Liver (tissue), 9 donors: ENCODE results near the gene PIERCE2. TPM values are rescaled to one million over a fixed set of nuclear protein-coding genes. Genes with fewer than 3 reads are reported as not detected.

Experiments used
- DNase-seq: peaks from one replicate; pipeline ENCODE4 v3.0.0-alpha.2; 2017; ENCODE audit warnings: low spot score
- H3K27ac ChIP-seq, 2 donors: one replicate each; pipeline ENCODE4 v1.7.0; 2013; ENCODE audit warnings: inconsistent platforms in 2 of 2, low read length in 2 of 2, control low read depth in 1 of 2, low read depth in 1 of 2, mild to moderate bottlenecking in 1 of 2
- H3K27me3 ChIP-seq, 4 donors: one replicate each; pipeline versions ENCODE4 v1.6.1 to v1.7.0; 2013; ENCODE audit warnings: low read length in 3 of 4, inconsistent platforms in 1 of 4, mild to moderate bottlenecking in 1 of 4, moderate library complexity in 1 of 4; ENCODE audit not compliant: control insufficient read depth in 4 of 4, insufficient read depth in 4 of 4
- H3K36me3 ChIP-seq, 4 donors: one replicate each; pipeline versions ENCODE4 v1.6.1 to v1.7.0; 2013; ENCODE audit warnings: low read length in 3 of 4, mild to moderate bottlenecking in 3 of 4, low read depth in 1 of 4, moderate library complexity in 1 of 4; ENCODE audit not compliant: control insufficient read depth in 4 of 4, insufficient read depth in 3 of 4
- H3K4me1 ChIP-seq, 4 donors: one replicate each; pipeline versions ENCODE4 v1.6.1 to v1.7.0; 2013; ENCODE audit warnings: low read length in 3 of 4, mild to moderate bottlenecking in 3 of 4, moderate library complexity in 1 of 4; ENCODE audit not compliant: control insufficient read depth in 4 of 4, insufficient read depth in 4 of 4
- H3K4me3 ChIP-seq, 3 donors: one replicate each; pipeline versions ENCODE4 v1.6.1 to v1.7.0; 2013; ENCODE audit warnings: low read length in 3 of 3, control low read depth in 1 of 3, low read depth in 1 of 3, mild to moderate bottlenecking in 1 of 3
- H3K9ac ChIP-seq, 2 donors: one replicate each; pipeline ENCODE4 v1.7.0; 2013; ENCODE audit warnings: low read length in 2 of 2, mild to moderate bottlenecking in 2 of 2, moderate library complexity in 2 of 2, control low read depth in 1 of 2, low read depth in 1 of 2
- H3K9me3 ChIP-seq, 4 donors: one replicate each; pipeline versions ENCODE4 v1.6.1 to v1.7.0; 2013; ENCODE audit warnings: low read length in 3 of 4; ENCODE audit not compliant: control insufficient read depth in 4 of 4
- FOXA2 ChIP-seq: IDR thresholded peaks from 2 replicates; pipeline ENCODE4 v1.6.1; 2016; ENCODE audit warnings: antibody characterized with exemption
- GABPA ChIP-seq, 2 donors: IDR thresholded peaks in 1 of 2; conservative IDR thresholded peaks in 1 of 2; 2 replicates each; pipeline ENCODE4 v1.6.1; 2016; ENCODE audit warnings: antibody characterized with exemption in 2 of 2, mild to moderate bottlenecking in 1 of 2, moderate library complexity in 1 of 2
- RAD21 ChIP-seq, 2 donors: IDR thresholded peaks; 2 replicates each; pipeline ENCODE4 v1.6.1; 2016; ENCODE audit warnings: antibody characterized with exemption in 2 of 2, mild to moderate bottlenecking in 2 of 2
- REST ChIP-seq: IDR thresholded peaks from 2 replicates; pipeline ENCODE4 v1.6.1; 2016; ENCODE audit warnings: antibody characterized with exemption, mild to moderate bottlenecking
- RXRA ChIP-seq, 2 donors: IDR thresholded peaks; 2 replicates each; pipeline ENCODE4 v1.6.1; 2017 to 2018; ENCODE audit warnings: antibody characterized with exemption in 2 of 2, mild to moderate bottlenecking in 1 of 2
- WGBS: extraction: QIAGEN DNeasy Blood & Tissue Kit; methylation state at CpG from one replicate; pipeline ENCODE4 v1.1.7; 2013; 5-methylcytosine and 5-hydroxymethylcytosine counted together
- polyA plus RNA-seq, 2 donors: library from polyadenylated mRNA; stranded (reverse) in 1 of 2; unstranded in 1 of 2; fragments of 200-250 nt in 1 of 2; fragments of >200 nt in 1 of 2; fragmentation: Nextera tagmentation in 1 of 2; extraction: Ambion mirVana in 1 of 2; gene quantifications; one replicate each; pipeline versions ENCODE4 v1.2.1 to v1.2.3, GENCODE V29; 2013 to 2015
- total RNA-seq, 2 donors: library from RNA; depleted of rRNA; stranded (reverse); fragments of >200 nt; gene quantifications; one replicate each; pipeline ENCODE4 v1.2.3, GENCODE V29; 2014
- donor health status: healthy.
- donor health status: healthy.
- donor health status: healthy.
- donor health status: healthy.
- donor health status: healthy.

The PIERCE2 gene
- total and polyA plus RNA-seq, 4 donors, result 0.23 to 0.83 (median 0.78) TPM; not detected in 1

- Histone ChIP-seq H3K36me3 (no peaks in the 10 kb centered on the region), H3K27me3 (no peaks in the 10 kb centered on the region), H3K27ac (no peak overlapping the region), H3K9ac (no peak overlapping the region), H3K4me1 (no peaks in the 10 kb centered on the region), H3K4me3 (no peak overlapping the region), H3K9me3 (no peaks in the 10 kb centered on the region)
- WGBS, result 89% methylated on average over 2 of the region's 2 CpGs
- no peak for DNase-seq
- TF ChIP-seq REST (no peak), FOXA2 (no peak), RXRA (IDR thresholded peaks at IDR 0.05) (no peak), GABPA (IDR thresholded peaks at IDR 0.05 in 1 of 2, conservative IDR thresholded peaks at IDR 0.05 in 1 of 2) (no peak), RAD21 (IDR thresholded peaks at IDR 0.05) (no peak)
Observed at GRCh38 chr15:55468321-55468720, 60.0 kb downstream of the PIERCE2 start.

Other genes starting within 250 kb of the PIERCE2 start
- gene RSL24D1, start 211.6 kb upstream of the PIERCE2 start, total RNA-seq, result 10 to 100 TPM; 17.4 to 33.3 TPM
- gene RSL24D1, start 211.6 kb upstream of the PIERCE2 start, polyA plus RNA-seq, result 10 to 100 TPM; 13.3 to 28.9 TPM
- gene RAB27A, start 118.7 kb upstream of the PIERCE2 start, total RNA-seq, result 10 to 100 TPM in 1 of 2 donors, 1 to 10 TPM in 1; 6.4 to 28.4 TPM
- 10 to 100 TPM; 21.5 to 30.8 TPM for gene RAB27A, start 118.7 kb upstream of the PIERCE2 start, polyA plus RNA-seq
- 1 to 10 TPM; 4.7 to 7.0 TPM for gene PIGBOS1, start 89.4 kb upstream of the PIERCE2 start, total RNA-seq
- gene PIGBOS1, start 89.4 kb upstream of the PIERCE2 start, polyA plus RNA-seq, result 10 to 100 TPM in 1 of 2 donors, 1 to 10 TPM in 1; 7.5 to 14.3 TPM
- gene PIGB, start 89.3 kb upstream of the PIERCE2 start, total RNA-seq, result 1 to 10 TPM; 4.8 to 4.9 TPM
- 1 to 10 TPM; 3.4 to 9.7 TPM for gene PIGB, start 89.3 kb upstream of the PIERCE2 start, polyA plus RNA-seq
- gene CCPG1, start 136 bp upstream of the PIERCE2 start, total RNA-seq, result 10 to 100 TPM; 21.5 to 89.1 TPM
- 10 to 100 TPM; 35.0 to 71.4 TPM for gene CCPG1, start 136 bp upstream of the PIERCE2 start, polyA plus RNA-seq
- gene DNAAF4, start 99.7 kb downstream of the PIERCE2 start, total RNA-seq, result under 1 TPM in 1 of 2 donors, not detected in 1; 0.09 TPM
- under 1 TPM in 1 of 2 donors, not detected in 1; 0.23 TPM for gene DNAAF4, start 99.7 kb downstream of the PIERCE2 start, polyA plus RNA-seq
- gene PYGO1, start 179.8 kb downstream of the PIERCE2 start, total RNA-seq, result 1 to 10 TPM in 1 of 2 donors, under 1 TPM in 1; 0.25 to 2.9 TPM
- under 1 TPM; 0.07 TPM for gene PYGO1, start 179.8 kb downstream of the PIERCE2 start, polyA plus RNA-seq